H1 (cell line): Measurements from ENCODE around the gene IL7R. TPM values are rescaled to one million over a fixed set of nuclear protein-coding genes. Genes with fewer than 3 reads are reported as not detected.

Source experiments
- CBX5 ChIP-seq: fragments of 300-800, 300-1000 bp; sonication (generic); IDR thresholded peaks from 2 replicates; pipeline ENCODE4 v1.7.1; 2016; ENCODE audit warnings: antibody characterized with exemption, low read length, low read depth
- NANOG ChIP-seq: IDR thresholded peaks from 2 replicates; pipeline ENCODE4 v1.6.1; 2011; ENCODE audit warnings: low read length, low read depth, mild to moderate bottlenecking, inconsistent platforms; ENCODE audit not compliant: insufficient read depth, poor library complexity, severe bottlenecking
- ZNF274 ChIP-seq: IDR thresholded peaks from 2 replicates; pipeline ENCODE4 v1.7.0; 2012; ENCODE audit warnings: low read length, borderline replicate concordance; ENCODE audit errors: extremely low read depth
- polyA plus RNA-seq, 7 experiments: library from polyadenylated mRNA; depleted of rRNA in 3 of 7; stranded (reverse) in 5 of 7; unstranded in 2 of 7; fragments of >200 nt in 5 of 7; fragments of 200-250 nt in 2 of 7; gene quantifications; 1 replicate in 5 of 7; 2 replicates in 1 of 7; 4 replicates in 1 of 7; pipeline versions ENCODE4 v1.2.1 to v1.2.3, GENCODE V29; 2011 to 2013; ENCODE audit warnings: missing spikeins in 2 of 7, mixed read lengths in 2 of 7
- total RNA-seq: library from RNA; stranded (reverse); fragmentation: NEBNext Ultra II Directional; extraction: Animal tissue kit (Norgen Biotek cat#: 25700); gene quantifications from 2 replicates; pipeline ENCODE4 v1.2.1, GENCODE V29; 2021

The IL7R gene
- total and polyA plus RNA-seq, 2 of the 8 experiments (the other 6 are each of a cell fraction or from before 2014, with no cell fraction given), result not detected

DNA sequence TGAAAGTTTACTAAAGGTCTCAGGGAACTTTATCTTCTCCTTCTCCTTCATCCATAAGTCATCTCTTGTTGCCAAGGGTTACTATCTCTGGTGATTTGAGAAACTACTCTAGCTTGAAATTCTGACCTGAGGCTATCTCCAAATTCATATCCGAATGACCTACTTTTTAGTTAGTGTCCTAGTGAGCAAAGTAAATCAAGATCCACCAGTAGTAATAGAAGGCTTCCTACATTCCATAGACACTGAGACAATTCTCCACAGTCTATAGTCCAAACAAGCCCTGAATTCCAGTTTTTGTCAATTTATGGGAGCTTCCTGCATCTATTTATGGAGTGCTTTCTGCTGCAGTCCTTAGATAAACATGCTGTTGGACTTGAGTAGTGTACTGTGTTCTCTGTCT is 5.0 kb downstream of the IL7R start (continued):
- TF ChIP-seq NANOG, result no peak
- TF ChIP-seq ZNF274, result no peak
- no peak for TF ChIP-seq CBX5
